ENCODE results near the gene CREB3L2. TPM values are rescaled to one million over a fixed set of nuclear protein-coding genes. Genes with fewer than 3 reads are reported as not detected.

Gene CREB3L2
- total and polyA plus RNA-seq, 10 of the 15 experiments (the other 5 are each of a cell fraction or from before 2014, with no cell fraction given), result 6.4 to 67.1 (median 26.2) TPM

DNA sequence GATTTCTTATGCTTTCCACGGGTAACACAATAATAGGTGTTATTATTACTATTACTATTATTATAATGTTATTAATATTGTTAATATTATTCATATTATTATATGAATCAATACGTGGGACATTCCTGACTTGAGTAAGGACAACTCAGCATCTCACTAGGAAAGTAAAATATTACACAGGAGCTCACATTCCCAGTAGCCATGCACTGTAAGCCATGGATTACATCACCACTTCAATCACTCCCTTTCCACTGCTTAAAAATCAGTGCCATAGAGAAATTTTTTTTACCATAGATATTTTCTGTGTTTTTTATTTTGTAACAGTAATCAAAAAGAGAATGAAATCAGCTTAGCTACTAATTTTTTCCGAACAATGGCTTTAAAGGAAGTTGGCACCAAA, 86.6 kb downstream of the CREB3L2 start:
- intact Hi-C loops (cut with micrococcal nuclease; ENCODE audit: unreplicated experiment), result no loop called here
- no TSS peak for BruUV-seq (replicated peaks)

More for the DNA sequence above, 86.6 kb downstream of the CREB3L2 start:
- Histone ChIP-seq H3K4me2 (ENCODE audit: control insufficient read depth, insufficient read depth) (no peak overlapping the region), H3K36me3 (ENCODE audit: control insufficient read depth in 2 of 2, insufficient read depth in 2 of 2, low read length in 1 of 2) (peaks cover 10 to 36% of the 10 kb centered on the region in 2 experiments), H3K9me3 (replicated peaks; ENCODE audit: control insufficient read depth, insufficient read depth, low read length) (no peaks in the 10 kb centered on the region), H3K79me2 (ENCODE audit: control insufficient read depth, insufficient read depth, low read length) (peaks cover 32% of the 10 kb centered on the region), H3K27me3 (replicated peaks in 1 of 2; ENCODE audit: control insufficient read depth in 2 of 2, insufficient read depth in 2 of 2, low read length in 1 of 2) (no peaks in the 10 kb centered on the region), H4K20me1 (ENCODE audit: control insufficient read depth, insufficient read depth) (no peaks in the 10 kb centered on the region), H3K9ac (ENCODE audit: control insufficient read depth, insufficient read depth, low read length) (no peak overlapping the region), H3K4me1 (ENCODE audit: control insufficient read depth, insufficient read depth, low read length) (peaks cover 22% of the 10 kb centered on the region), H3K27ac (ENCODE audit: control insufficient read depth, insufficient read depth) (no peak overlapping the region), H3K4me3 (no peak overlapping the region), H2AFZ (ENCODE audit: control insufficient read depth, low read depth, low read length) (no peak overlapping the region)
- no peak for FAIRE-seq
- no peak for ATAC-seq
- ChIA-PET RAD21 (ENCODE audit: unreplicated experiment) (interaction anchor here (1.4 to 4.6 kb wide), 3 partner anchors 11 to 94 kb away, joined by 3 to 41 read pairs (median 5); partner anchors contain the start of gene CREB3L2), POLR2A (interaction anchor here (1.1 to 2.7 kb wide), 2 partner anchors 11 to 86 kb away, joined by 3 to 11 read pairs; partner anchors contain the start of gene CREB3L2), SMC1A (ENCODE audit: uncharacterized antibody, unreplicated experiment) (interaction anchor here (1.0 to 3.8 kb wide), 11 partner anchors 8 to 108 kb away, joined by 3 to 31 read pairs (median 5); partner anchors contain the start of gene CREB3L2), CTCF (interaction anchor here (1.0 to 20.5 kb wide), 5 partner anchors 11 to 259 kb away, joined by 3 to 704 read pairs (median 13); partner anchors contain the start of gene CREB3L2)
- DNase-seq (ENCODE audit: low read depth, low spot score), result no peak
- WGBS (ENCODE audit: insufficient coverage, insufficient replicate concordance, low lambda C conversion rate, missing lambda C conversion rate), result 81% methylated on average over 3 of the region's 3 CpGs
- in situ Hi-C loops (cut with MboI), result no loop called here
- TF ChIP-seq HCFC1 (IDR thresholded peaks at IDR 0.05; ENCODE audit: low read length), result no peak
- TF ChIP-seq, protein P1, sequence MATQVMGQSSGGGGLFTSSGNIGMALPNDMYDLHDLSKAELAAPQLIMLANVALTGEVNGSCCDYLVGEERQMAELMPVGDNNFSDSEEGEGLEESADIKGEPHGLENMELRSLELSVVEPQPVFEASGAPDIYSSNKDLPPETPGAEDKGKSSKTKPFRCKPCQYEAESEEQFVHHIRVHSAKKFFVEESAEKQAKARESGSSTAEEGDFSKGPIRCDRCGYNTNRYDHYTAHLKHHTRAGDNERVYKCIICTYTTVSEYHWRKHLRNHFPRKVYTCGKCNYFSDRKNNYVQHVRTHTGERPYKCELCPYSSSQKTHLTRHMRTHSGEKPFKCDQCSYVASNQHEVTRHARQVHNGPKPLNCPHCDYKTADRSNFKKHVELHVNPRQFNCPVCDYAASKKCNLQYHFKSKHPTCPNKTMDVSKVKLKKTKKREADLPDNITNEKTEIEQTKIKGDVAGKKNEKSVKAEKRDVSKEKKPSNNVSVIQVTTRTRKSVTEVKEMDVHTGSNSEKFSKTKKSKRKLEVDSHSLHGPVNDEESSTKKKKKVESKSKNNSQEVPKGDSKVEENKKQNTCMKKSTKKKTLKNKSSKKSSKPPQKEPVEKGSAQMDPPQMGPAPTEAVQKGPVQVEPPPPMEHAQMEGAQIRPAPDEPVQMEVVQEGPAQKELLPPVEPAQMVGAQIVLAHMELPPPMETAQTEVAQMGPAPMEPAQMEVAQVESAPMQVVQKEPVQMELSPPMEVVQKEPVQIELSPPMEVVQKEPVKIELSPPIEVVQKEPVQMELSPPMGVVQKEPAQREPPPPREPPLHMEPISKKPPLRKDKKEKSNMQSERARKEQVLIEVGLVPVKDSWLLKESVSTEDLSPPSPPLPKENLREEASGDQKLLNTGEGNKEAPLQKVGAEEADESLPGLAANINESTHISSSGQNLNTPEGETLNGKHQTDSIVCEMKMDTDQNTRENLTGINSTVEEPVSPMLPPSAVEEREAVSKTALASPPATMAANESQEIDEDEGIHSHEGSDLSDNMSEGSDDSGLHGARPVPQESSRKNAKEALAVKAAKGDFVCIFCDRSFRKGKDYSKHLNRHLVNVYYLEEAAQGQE (IDR thresholded peaks at IDR 0.05; ENCODE audit: low read depth, low read length), result no peak
- TF ChIP-seq, protein P2, sequence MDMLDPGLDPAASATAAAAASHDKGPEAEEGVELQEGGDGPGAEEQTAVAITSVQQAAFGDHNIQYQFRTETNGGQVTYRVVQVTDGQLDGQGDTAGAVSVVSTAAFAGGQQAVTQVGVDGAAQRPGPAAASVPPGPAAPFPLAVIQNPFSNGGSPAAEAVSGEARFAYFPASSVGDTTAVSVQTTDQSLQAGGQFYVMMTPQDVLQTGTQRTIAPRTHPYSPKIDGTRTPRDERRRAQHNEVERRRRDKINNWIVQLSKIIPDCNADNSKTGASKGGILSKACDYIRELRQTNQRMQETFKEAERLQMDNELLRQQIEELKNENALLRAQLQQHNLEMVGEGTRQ (IDR thresholded peaks at IDR 0.05; ENCODE audit: borderline replicate concordance, low read depth, low read length), result no peak
- no peak for TF ChIP-seq ESRRA (IDR thresholded peaks at IDR 0.05; ENCODE audit: low read length)
- TF ChIP-seq, protein P3, sequence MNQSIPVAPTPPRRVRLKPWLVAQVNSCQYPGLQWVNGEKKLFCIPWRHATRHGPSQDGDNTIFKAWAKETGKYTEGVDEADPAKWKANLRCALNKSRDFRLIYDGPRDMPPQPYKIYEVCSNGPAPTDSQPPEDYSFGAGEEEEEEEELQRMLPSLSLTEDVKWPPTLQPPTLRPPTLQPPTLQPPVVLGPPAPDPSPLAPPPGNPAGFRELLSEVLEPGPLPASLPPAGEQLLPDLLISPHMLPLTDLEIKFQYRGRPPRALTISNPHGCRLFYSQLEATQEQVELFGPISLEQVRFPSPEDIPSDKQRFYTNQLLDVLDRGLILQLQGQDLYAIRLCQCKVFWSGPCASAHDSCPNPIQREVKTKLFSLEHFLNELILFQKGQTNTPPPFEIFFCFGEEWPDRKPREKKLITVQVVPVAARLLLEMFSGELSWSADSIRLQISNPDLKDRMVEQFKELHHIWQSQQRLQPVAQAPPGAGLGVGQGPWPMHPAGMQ (IDR thresholded peaks at IDR 0.05; ENCODE audit: borderline replicate concordance), result no peak
- no peak for TF ChIP-seq IKZF2 (IDR thresholded peaks at IDR 0.05)
- no peak for TF ChIP-seq SMARCA5 (IDR thresholded peaks at IDR 0.05)
- TF ChIP-seq HDAC2 (IDR thresholded peaks at IDR 0.05), result no peak

Data from GM12878 (cell line).